Thyroid gland (tissue), 4 donors: Measurements from ENCODE around the gene MTFMT. TPM values are rescaled to one million over a fixed set of nuclear protein-coding genes. Genes with fewer than 3 reads are reported as not detected.
A peak's percentile ranks its signal among the peaks of the same experiment; 100 is the strongest.
"Not testable (repeated sequence)": the region's sequence is repeated elsewhere in the genome, so short reads cannot be mapped to it uniquely, and the experiment has no call there.

Experiments
- DNase-seq, 2 donors: peaks; one replicate each; pipeline ENCODE4 v3.0.0-alpha.2; 2019
- H3K27ac ChIP-seq, 3 donors: fragments of 200-600 bp; sonication (generic); 1 replicate in 2 of 3; 2 replicates in 1 of 3; pipeline ENCODE4 v1.5.1; 2016 to 2019; ENCODE audit warnings: mild to moderate bottlenecking in 1 of 3, moderate library complexity in 1 of 3
- H3K27me3 ChIP-seq: fragments of 200-600 bp; sonication (generic); one replicate; pipeline ENCODE4 v1.5.1; 2019
- H3K36me3 ChIP-seq, 2 donors: fragments of 200-600 bp; sonication (generic); one replicate each; pipeline ENCODE4 v1.5.1; 2016 to 2019
- H3K4me1 ChIP-seq, 2 donors: fragments of 200-600 bp; sonication (generic); one replicate each; pipeline ENCODE4 v1.5.1; 2017 to 2019
- H3K4me3 ChIP-seq, 3 donors: fragments of 200-600 bp; sonication (generic); replicated peaks in 1 of 3; 1 replicate in 2 of 3; 2 replicates in 1 of 3; pipeline ENCODE4 v1.5.1; 2016; ENCODE audit warnings: mild to moderate bottlenecking in 1 of 3
- H3K9me3 ChIP-seq: fragments of 200-600 bp; sonication (generic); one replicate; pipeline ENCODE4 v1.5.1; 2017
- POLR2A ChIP-seq, 2 donors: fragments of 450-650 bp; IDR thresholded peaks; one replicate each; pipeline ENCODE4 v1.6.1; 2017; ENCODE audit warnings: antibody characterized with exemption in 2 of 2, mild to moderate bottlenecking in 2 of 2, moderate library complexity in 1 of 2
- WGBS, 2 donors: methylation state at CpG; one replicate each; pipeline ENCODE4 v1.1.5; 2017; 5-methylcytosine and 5-hydroxymethylcytosine counted together
- intact Hi-C: fragments of 100-400 bp; cut with DNase I; formaldehyde crosslinking; loops from one replicate; pipeline ENCODE4 v1.15.1; 2023
- total RNA-seq, 4 donors: library from RNA; depleted of rRNA; stranded (reverse); fragments of >200 nt; gene quantifications; one replicate each; pipeline ENCODE4 v1.2.3, GENCODE V29; 2016
- TF ChIP-seq, protein P1 (sequence below), 6 experiments: fragments of 200-600 bp in 3 of 6; fragments of 450-650 bp in 3 of 6; sonication (generic) in 3 of 6; IDR thresholded peaks; one replicate each; pipeline ENCODE4 v1.5.1; 2016 to 2019; ENCODE audit warnings: antibody characterized with exemption in 6 of 6, mild to moderate bottlenecking in 2 of 6, inconsistent platforms in 1 of 6, moderate library complexity in 1 of 6

MTFMT gene
- total RNA-seq, 4 donors from 2014 or later = 20.7 to 31.6 (median 27.1) TPM

DNA sequence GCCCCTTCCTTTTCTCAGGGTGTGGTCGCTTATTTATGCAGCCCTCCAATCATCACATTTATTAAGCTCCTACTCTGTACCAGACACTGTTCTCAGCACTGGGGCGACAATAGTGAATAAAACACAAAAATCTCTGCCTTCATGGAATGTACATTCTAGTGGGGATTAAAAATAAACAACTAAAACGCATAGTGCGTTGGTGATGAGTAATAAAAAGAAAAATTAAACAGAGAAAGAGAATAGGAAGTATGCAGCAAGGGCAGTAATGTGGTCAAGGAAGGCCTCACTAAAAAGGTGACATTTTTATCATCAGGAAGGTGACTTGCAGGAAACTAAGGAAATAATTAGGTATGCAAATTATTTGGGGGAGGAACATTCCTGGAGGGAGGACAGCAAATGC is 20.8 kb upstream of the MTFMT start:
- no peak for TF ChIP-seq POLR2A (IDR thresholded peaks at IDR 0.05)
- TF ChIP-seq, protein P1, sequence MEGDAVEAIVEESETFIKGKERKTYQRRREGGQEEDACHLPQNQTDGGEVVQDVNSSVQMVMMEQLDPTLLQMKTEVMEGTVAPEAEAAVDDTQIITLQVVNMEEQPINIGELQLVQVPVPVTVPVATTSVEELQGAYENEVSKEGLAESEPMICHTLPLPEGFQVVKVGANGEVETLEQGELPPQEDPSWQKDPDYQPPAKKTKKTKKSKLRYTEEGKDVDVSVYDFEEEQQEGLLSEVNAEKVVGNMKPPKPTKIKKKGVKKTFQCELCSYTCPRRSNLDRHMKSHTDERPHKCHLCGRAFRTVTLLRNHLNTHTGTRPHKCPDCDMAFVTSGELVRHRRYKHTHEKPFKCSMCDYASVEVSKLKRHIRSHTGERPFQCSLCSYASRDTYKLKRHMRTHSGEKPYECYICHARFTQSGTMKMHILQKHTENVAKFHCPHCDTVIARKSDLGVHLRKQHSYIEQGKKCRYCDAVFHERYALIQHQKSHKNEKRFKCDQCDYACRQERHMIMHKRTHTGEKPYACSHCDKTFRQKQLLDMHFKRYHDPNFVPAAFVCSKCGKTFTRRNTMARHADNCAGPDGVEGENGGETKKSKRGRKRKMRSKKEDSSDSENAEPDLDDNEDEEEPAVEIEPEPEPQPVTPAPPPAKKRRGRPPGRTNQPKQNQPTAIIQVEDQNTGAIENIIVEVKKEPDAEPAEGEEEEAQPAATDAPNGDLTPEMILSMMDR (IDR thresholded peaks at IDR 0.05) = no peak
- 65 to 74% methylated on average over 4 of the region's 4 CpGs for WGBS, 2 donors
- intact Hi-C loops = loop anchor here (5.0 kb wide), 1 partner anchor 52 kb away; no protein-coding TSS in a partner anchor
- Histone ChIP-seq H3K27ac (no peak overlapping the region), H3K4me1 (peaks cover 0 to 11% of the 10 kb centered on the region in 2 donors), H3K36me3 (no peaks in the 10 kb centered on the region), H3K4me3 (no peak overlapping the region), H3K27me3 (no peaks in the 10 kb centered on the region), H3K9me3 (no peaks in the 10 kb centered on the region)
- DNase-seq = no peak

DNA sequence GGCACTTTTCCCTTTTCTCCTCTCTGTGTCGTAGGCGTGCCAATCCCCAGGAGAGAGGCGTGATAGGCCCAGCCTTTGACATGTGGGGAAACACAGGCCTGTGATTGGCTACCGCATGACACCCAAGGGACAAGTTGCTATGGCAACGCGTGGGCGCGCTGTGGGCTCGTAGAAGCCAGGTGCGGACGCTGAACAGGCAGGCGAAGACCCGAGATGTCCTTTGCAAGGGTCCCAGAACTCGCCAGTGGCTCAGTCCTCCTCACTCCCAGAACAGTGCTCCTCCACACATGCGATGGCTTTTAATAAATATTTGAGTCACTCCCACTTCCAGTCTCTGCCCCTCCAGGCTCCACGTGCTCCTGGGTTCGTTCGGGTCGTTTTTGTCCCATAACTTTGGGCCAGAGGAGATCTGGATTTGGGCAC is 20.0 kb upstream of the MTFMT start:
- H3K36me3 ChIP-seq = no peaks in the 10 kb centered on the region
- H3K27ac ChIP-seq = no peak overlapping the region
- WGBS, 2 donors = 9 to 10% methylated on average over 18 to 19 of the region's 19 CpGs
- no peaks in the 10 kb centered on the region for H3K9me3 ChIP-seq
- H3K4me3 ChIP-seq = peak overlapping the region in 1 of 3 donors; percentile 12
- intact Hi-C loops = no loop called here
- no peaks in the 10 kb centered on the region for H3K27me3 ChIP-seq
- DNase-seq = peak; percentile 90 to 93
- TF ChIP-seq, protein P1 (IDR thresholded peaks at IDR 0.05) = no peak
- peaks cover 0 to 11% of the 10 kb centered on the region in 2 donors for H3K4me1 ChIP-seq

GRCh38 chr15:65048241-65048640 is 18.8 kb upstream of the MTFMT start:
- no peak for DNase-seq
- intact Hi-C loops = no loop called here
- TF ChIP-seq POLR2A (IDR thresholded peaks at IDR 0.05) = no peak
- TF ChIP-seq, protein P1 (IDR thresholded peaks at IDR 0.05) = no peak
- no peaks in the 10 kb centered on the region for H3K36me3 ChIP-seq
- 42 to 52% methylated on average over 2 of the region's 2 CpGs for WGBS, 2 donors
- no peak overlapping the region for H3K4me3 ChIP-seq
- H3K9me3 ChIP-seq = no peaks in the 10 kb centered on the region
- H3K27me3 ChIP-seq = no peaks in the 10 kb centered on the region
- peaks cover 0 to 9% of the 10 kb centered on the region in 2 donors for H3K4me1 ChIP-seq
- H3K27ac ChIP-seq = no peak overlapping the region

GRCh38 chr15:65044724-65045481 is 15.5 kb upstream of the MTFMT start, which contains the start of gene SLC51B:
SLC51B (plus strand) TSS chr15:65045387; CDS start chr15:65050005, 4,618 bp downstream.
- Histone ChIP-seq H3K36me3 (no peaks in the 10 kb centered on the region), H3K4me1 (peaks cover 0 to 9% of the 10 kb centered on the region in 2 donors), H3K27me3 (no peaks in the 10 kb centered on the region), H3K9me3 (no peaks in the 10 kb centered on the region), H3K4me3 (no peak within 1 kb of the TSS), H3K27ac (no peak within 1 kb of the TSS)
- no peak for DNase-seq
- TF ChIP-seq, protein P1 (IDR thresholded peaks at IDR 0.05) = no peak
- TF ChIP-seq POLR2A (IDR thresholded peaks at IDR 0.05) = no peak
- WGBS, 2 donors = 71 to 82% methylated on average over 7 of the region's 7 CpGs
- intact Hi-C loops = no loop called here

- H3K36me3 ChIP-seq, H3K27ac ChIP-seq, DNase-seq, H3K27me3 ChIP-seq, H3K9me3 ChIP-seq, H3K4me3 ChIP-seq, H3K4me1 ChIP-seq, intact Hi-C loops: not testable (repeated sequence)
- WGBS, 2 donors = 87 to 90% methylated on average over 5 of the region's 5 CpGs
Observed at GRCh38 chr15:65044218-65044617, 14.8 kb upstream of the MTFMT start.
